Activated CD8-positive, alpha-beta memory T cell treated with anti-CD3 and anti-CD28 coated beads, Interleukin-2, amount 50 U/mL, for 1 hour (primary cell): ENCODE results near the gene FURIN.
A peak's percentile ranks its signal among the peaks of the same experiment; 100 is the strongest.
"Not testable (repeated sequence)": the region's sequence is repeated elsewhere in the genome, so short reads cannot be mapped to it uniquely, and the experiment has no call there.

Experiments
- DNase-seq: peaks from one replicate; pipeline ENCODE4 v3.0.0-alpha.2; 2020; ENCODE audit errors: extremely low read depth

The FURIN gene

GRCh38 chr15:90868261-90868689 is at the start of gene FURIN:
Gene FURIN (plus strand): TSS chr15:90868588. CDS start chr15:90875741, 7,153 bp downstream.
- DNase-seq: no peak

- no peak for DNase-seq
Measured at GRCh38 chr15:90819390-90819789, 49.0 kb upstream of the FURIN start.

DNA sequence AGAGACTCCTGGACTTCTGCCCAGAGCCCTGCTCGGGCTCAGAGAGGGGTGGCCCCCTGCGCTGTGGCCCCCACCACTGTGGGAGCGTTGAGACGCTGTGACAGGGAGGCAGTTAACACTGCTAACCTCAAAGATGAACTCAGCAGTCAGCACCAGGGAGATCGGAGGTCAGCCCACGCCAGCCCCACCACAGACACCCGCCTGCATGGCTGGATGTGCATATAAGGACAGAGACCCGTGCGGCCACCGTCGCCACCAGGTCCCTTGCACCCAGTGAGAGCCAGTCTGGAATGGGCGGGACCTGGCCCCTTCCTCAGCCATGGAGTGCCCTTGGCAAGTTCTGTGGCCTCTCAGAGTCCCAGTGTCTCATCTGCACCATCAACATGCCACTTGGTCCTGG is 48.5 kb upstream of the FURIN start:
- no peak for DNase-seq

GRCh38 chr15:90820481-90820880 is 47.9 kb upstream of the FURIN start:
- DNase-seq: no peak

- DNase-seq: no peak
Measured at GRCh38 chr15:90822204-90822955, 46.0 kb upstream of the FURIN start.

DNA sequence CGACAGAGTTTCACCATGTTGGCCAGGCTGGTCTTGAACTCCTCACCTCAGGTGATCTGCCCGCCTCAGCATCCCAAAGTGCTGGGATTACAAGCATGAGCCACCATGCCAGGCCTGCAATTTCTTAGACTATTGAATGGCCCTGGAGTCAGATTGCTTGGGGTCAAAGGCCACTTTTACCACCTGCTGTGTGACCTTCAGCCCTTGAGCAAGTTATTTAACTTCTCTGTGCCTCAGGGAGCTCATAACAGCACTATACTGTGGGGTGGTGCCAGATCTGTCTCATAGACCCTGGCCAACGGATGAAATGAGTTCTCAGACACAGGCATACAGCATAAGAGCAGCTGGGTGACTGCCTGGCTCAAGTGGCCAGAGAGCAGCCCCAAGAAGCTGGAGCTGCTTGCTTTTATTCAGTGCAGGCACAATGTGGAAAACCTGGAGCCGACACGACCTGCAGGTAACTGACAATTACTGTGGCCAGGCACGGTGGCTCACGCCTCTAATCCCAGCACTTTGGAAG is 44.9 kb upstream of the FURIN start:
- DNase-seq: no peak

DNA sequence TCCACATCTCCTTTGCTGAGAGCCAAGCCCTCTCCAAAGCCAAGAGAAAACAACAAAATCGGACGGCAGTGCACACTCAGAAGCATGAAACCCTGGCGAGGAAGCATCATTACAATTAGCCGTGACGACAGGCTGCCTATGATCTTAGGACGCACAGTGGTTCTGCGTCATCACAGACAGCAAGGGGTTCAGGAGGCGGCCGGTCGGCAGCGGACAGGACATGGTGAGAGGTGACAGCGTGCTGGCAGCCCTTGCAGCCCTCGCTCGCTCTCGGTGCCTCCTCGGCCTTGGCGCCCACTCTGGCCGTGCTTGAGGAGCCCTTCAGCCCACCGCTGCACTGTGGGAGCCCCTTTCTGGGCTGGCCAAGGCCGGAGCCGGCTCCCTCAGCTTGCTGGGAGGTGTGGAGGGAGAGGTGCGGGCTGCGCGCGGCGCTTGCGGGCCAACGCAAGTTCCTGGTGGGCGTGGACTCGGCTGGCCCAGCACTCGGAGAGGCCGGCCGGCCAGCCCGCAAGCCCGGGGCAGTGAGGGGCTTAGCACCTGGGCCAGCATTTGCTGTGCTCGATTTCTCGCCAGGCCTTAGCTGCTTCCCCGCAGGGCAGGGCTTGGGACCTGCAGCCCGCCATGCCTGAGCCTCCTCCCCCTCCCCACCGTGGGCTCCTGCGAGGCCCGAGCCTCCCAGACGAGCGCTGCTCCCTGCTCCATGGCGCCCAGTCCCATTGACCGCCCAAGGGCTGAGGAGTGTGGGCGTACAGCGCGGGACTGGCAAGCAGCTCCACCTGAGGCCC is 43.1 kb upstream of the FURIN start:
- DNase-seq: not testable (repeated sequence)

DNA sequence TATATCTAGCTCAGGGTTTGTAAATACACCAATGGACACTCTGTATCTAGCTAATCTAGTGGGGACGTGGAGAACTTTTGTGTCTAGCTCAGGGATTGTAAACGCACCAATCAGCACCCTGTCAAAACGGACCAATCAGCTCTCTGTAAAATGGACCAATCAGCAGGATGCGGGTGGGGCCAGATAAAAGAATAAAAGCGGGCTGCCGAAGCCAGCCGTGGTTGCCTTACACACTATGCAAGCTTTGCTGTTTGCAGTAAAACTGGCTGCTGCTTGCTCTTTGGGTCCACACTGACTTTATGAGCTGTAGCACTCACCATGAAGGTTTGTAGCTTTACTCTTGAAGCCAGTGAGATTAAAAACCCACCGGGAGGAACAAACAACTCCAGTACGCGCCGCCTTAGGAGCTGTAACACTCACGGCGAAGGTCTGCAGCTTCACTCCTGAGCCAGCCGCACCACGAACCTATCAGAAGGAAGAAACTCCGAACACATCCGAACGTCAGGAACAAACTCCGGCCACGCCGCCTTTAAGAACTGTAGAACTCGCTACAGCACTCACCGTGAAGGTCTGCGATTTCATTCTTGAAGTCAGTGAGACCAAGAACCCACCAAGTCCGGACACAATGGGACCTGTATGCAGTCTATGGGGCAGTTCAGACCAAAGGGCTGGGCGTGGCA is 42.0 kb upstream of the FURIN start:
- DNase-seq: not testable (repeated sequence)

DNA sequence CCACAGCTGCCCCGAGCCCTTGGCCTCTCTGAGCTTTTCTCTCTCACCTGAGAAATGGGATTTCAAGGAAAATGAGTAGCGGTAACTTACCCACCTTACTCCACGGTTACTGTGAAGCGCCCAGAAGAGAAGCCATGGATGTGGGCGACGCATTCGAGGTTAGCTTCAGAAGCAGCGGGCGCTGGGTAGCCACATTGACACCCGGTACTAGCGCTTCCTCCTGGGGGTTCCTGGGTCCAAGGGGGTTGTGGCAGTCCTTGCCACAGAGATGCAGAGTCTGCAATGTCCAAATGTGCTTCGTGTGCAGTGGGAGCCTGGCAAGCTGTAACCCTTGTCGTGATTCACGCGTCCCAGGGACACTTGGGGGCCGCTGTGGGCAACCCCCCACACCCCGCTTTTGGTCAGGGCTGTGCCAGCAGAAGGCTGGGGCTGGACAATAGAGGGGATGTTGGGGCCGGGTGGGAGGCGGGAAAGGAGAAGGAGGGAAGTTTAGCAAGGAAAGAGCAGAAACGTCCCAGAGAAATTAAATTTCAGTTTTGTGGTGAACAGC is 41.4 kb upstream of the FURIN start:
- DNase-seq: no peak

- no peak for DNase-seq
Measured at GRCh38 chr15:90828111-90828510, 40.3 kb upstream of the FURIN start.

- no peak for DNase-seq
Measured at GRCh38 chr15:90829126-90829525, 39.3 kb upstream of the FURIN start.

GRCh38 chr15:90829942-90830440 is 38.4 kb upstream of the FURIN start:
- no peak for DNase-seq

DNA sequence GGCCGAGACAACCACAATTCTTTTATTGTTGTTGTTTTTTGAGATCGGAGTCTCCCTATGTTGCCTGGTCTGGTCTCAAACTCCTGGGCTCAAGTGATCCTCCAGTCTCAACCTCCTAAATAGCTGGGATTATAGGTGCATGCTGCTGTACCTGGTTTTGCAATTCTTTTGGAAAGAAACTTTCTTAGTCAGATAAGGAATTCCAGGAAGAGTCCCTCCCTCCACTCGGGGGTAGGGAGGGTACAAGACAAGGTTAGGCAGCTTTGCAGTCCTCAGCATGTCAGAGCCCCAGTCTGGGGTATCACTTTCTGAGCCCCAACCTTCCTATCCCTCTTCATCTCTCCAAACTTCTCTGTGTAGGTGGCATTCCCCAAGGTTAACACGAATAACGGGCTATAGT is 33.8 kb upstream of the FURIN start:
- DNase-seq: no peak

- no peak for DNase-seq
Measured at GRCh38 chr15:90836296-90836871, 32.0 kb upstream of the FURIN start.

DNA sequence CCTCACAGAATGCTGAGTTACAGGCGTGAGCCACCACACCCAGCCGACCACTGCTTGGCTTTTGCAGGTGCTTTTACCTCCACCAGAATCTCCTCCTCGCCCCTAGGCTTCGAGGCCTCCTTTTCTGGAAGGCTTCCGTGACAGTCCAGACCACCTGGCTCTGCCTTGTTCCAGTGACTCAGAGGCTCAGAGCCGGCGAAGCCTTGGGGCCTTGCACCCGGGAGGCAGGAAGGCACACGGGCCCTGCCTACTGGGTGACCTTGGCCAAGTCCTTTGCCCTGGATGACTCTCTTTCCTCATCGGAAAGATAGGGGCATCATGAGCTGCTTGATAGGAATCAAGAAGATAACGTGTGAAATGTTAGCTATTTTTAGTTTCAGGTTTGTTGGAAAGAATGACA is 31.3 kb upstream of the FURIN start:
- DNase-seq: no peak

GRCh38 chr15:90838139-90838538 is 30.2 kb upstream of the FURIN start:
- peak; percentile 86 for DNase-seq

GRCh38 chr15:90838544-90838943 is 29.8 kb upstream of the FURIN start:
- DNase-seq: no peak

GRCh38 chr15:90839187-90840071 is 29.0 kb upstream of the FURIN start:
- DNase-seq: no peak

DNA sequence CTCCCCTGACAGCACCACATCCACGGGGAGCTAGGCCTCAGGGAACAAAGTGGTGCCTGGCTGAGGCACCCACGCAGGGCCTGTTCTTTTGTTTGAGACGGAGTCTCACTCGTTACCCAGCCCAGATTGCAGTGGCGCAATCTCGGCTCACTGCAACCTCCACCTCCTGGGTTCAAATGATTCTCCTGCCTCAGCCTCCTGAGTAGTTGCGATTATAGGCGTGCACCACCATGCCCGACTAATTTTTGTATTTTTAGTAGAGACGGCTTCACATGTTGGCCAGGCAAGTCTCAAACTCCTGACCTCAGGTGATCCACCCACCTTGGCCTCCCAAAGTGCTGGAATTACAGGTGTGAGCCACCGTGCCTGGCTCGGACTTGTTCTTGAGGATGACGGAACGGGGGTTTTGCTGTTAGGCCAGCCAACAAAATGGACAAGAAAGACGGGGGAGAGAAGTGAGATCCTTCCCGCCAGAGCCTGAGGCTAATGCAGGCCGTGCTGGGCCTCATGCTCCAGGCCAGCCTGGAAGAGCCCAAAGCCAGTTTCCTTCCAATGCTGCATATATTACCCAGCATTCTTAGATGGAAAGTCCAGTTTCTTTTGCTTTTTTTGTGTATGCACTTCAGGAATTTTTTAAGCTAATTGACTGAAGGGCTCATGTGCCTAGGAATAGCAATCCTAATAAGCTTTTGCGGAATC is 28.1 kb upstream of the FURIN start:
- no peak for DNase-seq

DNA sequence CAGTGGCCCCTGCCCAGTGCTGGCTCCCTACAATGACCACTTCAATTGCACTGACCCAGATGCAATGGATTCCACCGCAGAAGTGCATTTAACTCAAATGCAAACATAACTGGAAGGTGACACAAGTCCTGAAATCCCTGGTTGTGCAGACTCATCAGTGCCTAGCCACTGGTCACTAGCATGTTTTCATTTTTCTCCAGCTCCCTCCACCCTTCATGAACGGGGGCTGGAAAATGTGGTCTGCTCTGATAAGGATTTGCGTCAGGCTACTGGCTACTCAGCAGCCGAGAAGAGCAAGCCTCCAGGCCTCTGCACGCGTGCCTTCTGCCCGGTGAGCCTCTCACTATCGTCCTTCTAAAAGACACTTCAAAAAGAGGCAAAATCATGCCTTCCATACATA is 27.4 kb upstream of the FURIN start:
- no peak for DNase-seq
